WTC11 (cell line): Measurements from ENCODE around the gene H2AZ2. TPM values are rescaled to one million over a fixed set of nuclear protein-coding genes. Genes with fewer than 3 reads are reported as not detected.

ENCODE experiments used
- ATF3 ChIP-seq: sonication (generic); formaldehyde crosslinking; conservative IDR thresholded peaks from 2 replicates; pipeline ENCODE4 v1.8.1; 2022; ENCODE audit warnings: mild to moderate bottlenecking, missing genetic modification reagents
- CREB1 ChIP-seq: sonication (generic); formaldehyde crosslinking; IDR thresholded peaks from 2 replicates; pipeline ENCODE4 v1.8.0; 2023; ENCODE audit warnings: mild to moderate bottlenecking, missing genetic modification reagents
- ELF4 ChIP-seq: sonication (generic); formaldehyde crosslinking; IDR thresholded peaks from 2 replicates; pipeline ENCODE4 v1.8.1; 2022; ENCODE audit warnings: low read depth, mild to moderate bottlenecking, moderate library complexity, missing genetic modification reagents
- FOXJ3 ChIP-seq: sonication (generic); formaldehyde crosslinking; IDR thresholded peaks from 2 replicates; pipeline ENCODE4 v1.9.0; 2021; ENCODE audit warnings: missing genetic modification reagents, mild to moderate bottlenecking, borderline replicate concordance
- GABPB1 ChIP-seq: sonication (generic); formaldehyde crosslinking; IDR thresholded peaks from 2 replicates; pipeline ENCODE4 v1.8.1; 2023; ENCODE audit warnings: mild to moderate bottlenecking, missing genetic modification reagents
- GTF2I ChIP-seq: fragments of 250-450 bp; sonication (Bioruptor Pico); conservative IDR thresholded peaks from 2 replicates; pipeline ENCODE4 v1.4.0; 2021; ENCODE audit warnings: mild to moderate bottlenecking
- HMGA2 ChIP-seq: fragments of 250-450 bp; sonication (Bioruptor Pico); IDR thresholded peaks from 2 replicates; pipeline ENCODE4 v1.4.0; 2021; ENCODE audit warnings: mild to moderate bottlenecking, moderate library complexity
- HMGXB4 ChIP-seq: sonication (generic); formaldehyde crosslinking; IDR thresholded peaks from 2 replicates; pipeline ENCODE4 v1.8.1; 2023; ENCODE audit warnings: mild to moderate bottlenecking, moderate library complexity, missing genetic modification reagents
- JAZF1 ChIP-seq: fragments of 250-450 bp; sonication (Bioruptor Pico); IDR thresholded peaks from 2 replicates; pipeline ENCODE4 v1.9.0; 2021; ENCODE audit warnings: moderate library complexity, mild to moderate bottlenecking, inconsistent platforms
- MAX ChIP-seq: sonication (generic); formaldehyde crosslinking; IDR thresholded peaks from 2 replicates; pipeline ENCODE4 v1.8.0; 2022; ENCODE audit warnings: mild to moderate bottlenecking, missing genetic modification reagents
- MLX ChIP-seq: sonication (generic); formaldehyde crosslinking; IDR thresholded peaks from 2 replicates; pipeline ENCODE4 v1.8.1; 2023; ENCODE audit warnings: mild to moderate bottlenecking, missing genetic modification reagents, moderate library complexity
- MXD4 ChIP-seq: fragments of 250-450 bp; sonication (Bioruptor Pico); IDR thresholded peaks from 2 replicates; pipeline ENCODE4 v1.8.0; 2021; ENCODE audit warnings: mild to moderate bottlenecking, moderate library complexity, borderline replicate concordance
- MYBL2 ChIP-seq: sonication (generic); formaldehyde crosslinking; IDR thresholded peaks from 2 replicates; pipeline ENCODE4 v1.8.1; 2023; ENCODE audit warnings: mild to moderate bottlenecking, moderate library complexity, missing genetic modification reagents
- NFATC4 ChIP-seq: fragments of 250-450 bp; sonication (Bioruptor Pico); IDR thresholded peaks from 2 replicates; pipeline ENCODE4 v1.9.0; 2021; ENCODE audit warnings: mild to moderate bottlenecking
- NFE2L1 ChIP-seq: sonication (generic); formaldehyde crosslinking; IDR thresholded peaks from 2 replicates; pipeline ENCODE4 v1.8.1; 2023; ENCODE audit warnings: missing genetic modification reagents
- NR1H2 ChIP-seq: sonication (generic); formaldehyde crosslinking; IDR thresholded peaks from 2 replicates; pipeline ENCODE4 v1.9.0; 2021; ENCODE audit warnings: mild to moderate bottlenecking, moderate library complexity, missing genetic modification reagents
- RELA ChIP-seq: sonication (generic); formaldehyde crosslinking; IDR thresholded peaks from 2 replicates; pipeline ENCODE4 v1.8.1; 2022; ENCODE audit warnings: missing genetic modification reagents, mild to moderate bottlenecking, borderline replicate concordance
- SP1 ChIP-seq: sonication (generic); formaldehyde crosslinking; conservative IDR thresholded peaks from 2 replicates; pipeline ENCODE4 v1.8.1; 2022; ENCODE audit warnings: missing genetic modification reagents
- ZNF121 ChIP-seq: sonication (generic); formaldehyde crosslinking; IDR thresholded peaks from 2 replicates; pipeline ENCODE4 v1.8.0; 2023; ENCODE audit warnings: missing genetic modification reagents
- ZNF219 ChIP-seq: sonication (generic); formaldehyde crosslinking; IDR thresholded peaks from 2 replicates; pipeline ENCODE4 v1.8.0; 2023; ENCODE audit warnings: missing genetic modification reagents, mild to moderate bottlenecking, borderline replicate concordance
- ZNF281 ChIP-seq: sonication (generic); formaldehyde crosslinking; IDR thresholded peaks from 2 replicates; pipeline ENCODE4 v1.8.0; 2023; ENCODE audit warnings: mild to moderate bottlenecking, missing genetic modification reagents
- ZNF396 ChIP-seq: fragments of 250-450 bp; sonication (Bioruptor Pico); IDR thresholded peaks from 2 replicates; pipeline ENCODE4 v1.8.0; 2021; ENCODE audit warnings: mild to moderate bottlenecking, moderate library complexity, borderline replicate concordance
- ZNF425 ChIP-seq: fragments of 250-450 bp; sonication (Bioruptor Pico); conservative IDR thresholded peaks from 2 replicates; pipeline ENCODE4 v1.9.0; 2021; ENCODE audit warnings: mild to moderate bottlenecking
- total RNA-seq: library from RNA; stranded (reverse); gene quantifications from 3 replicates; pipeline ENCODE4 v1.2.3, GENCODE V29; 2021
- TF ChIP-seq, protein P1 (sequence below): fragments of 200-600 bp; IDR thresholded peaks from 2 replicates; pipeline ENCODE4 v1.8.0; 2022; ENCODE audit warnings: antibody characterized with exemption
- TF ChIP-seq, protein P2 (sequence below): sonication (generic); formaldehyde crosslinking; IDR thresholded peaks from 2 replicates; pipeline ENCODE4 v1.8.0; 2022; ENCODE audit warnings: mild to moderate bottlenecking, missing genetic modification reagents
- TF ChIP-seq, protein P3 (sequence below): sonication (generic); formaldehyde crosslinking; IDR thresholded peaks from 2 replicates; pipeline ENCODE4 v1.8.0; 2022; ENCODE audit warnings: mild to moderate bottlenecking, missing genetic modification reagents
- TF ChIP-seq, protein P4 (sequence below): sonication (generic); formaldehyde crosslinking; IDR thresholded peaks from 2 replicates; pipeline ENCODE4 v1.8.1; 2022; ENCODE audit warnings: mild to moderate bottlenecking, moderate library complexity, missing genetic modification reagents

H2AZ2 gene
- total RNA-seq, 1 experiment from 2014 or later, result 178 TPM

- TF ChIP-seq, protein P1, sequence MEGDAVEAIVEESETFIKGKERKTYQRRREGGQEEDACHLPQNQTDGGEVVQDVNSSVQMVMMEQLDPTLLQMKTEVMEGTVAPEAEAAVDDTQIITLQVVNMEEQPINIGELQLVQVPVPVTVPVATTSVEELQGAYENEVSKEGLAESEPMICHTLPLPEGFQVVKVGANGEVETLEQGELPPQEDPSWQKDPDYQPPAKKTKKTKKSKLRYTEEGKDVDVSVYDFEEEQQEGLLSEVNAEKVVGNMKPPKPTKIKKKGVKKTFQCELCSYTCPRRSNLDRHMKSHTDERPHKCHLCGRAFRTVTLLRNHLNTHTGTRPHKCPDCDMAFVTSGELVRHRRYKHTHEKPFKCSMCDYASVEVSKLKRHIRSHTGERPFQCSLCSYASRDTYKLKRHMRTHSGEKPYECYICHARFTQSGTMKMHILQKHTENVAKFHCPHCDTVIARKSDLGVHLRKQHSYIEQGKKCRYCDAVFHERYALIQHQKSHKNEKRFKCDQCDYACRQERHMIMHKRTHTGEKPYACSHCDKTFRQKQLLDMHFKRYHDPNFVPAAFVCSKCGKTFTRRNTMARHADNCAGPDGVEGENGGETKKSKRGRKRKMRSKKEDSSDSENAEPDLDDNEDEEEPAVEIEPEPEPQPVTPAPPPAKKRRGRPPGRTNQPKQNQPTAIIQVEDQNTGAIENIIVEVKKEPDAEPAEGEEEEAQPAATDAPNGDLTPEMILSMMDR, result no peak
- TF ChIP-seq ATF3 (no peak), ZNF281 (CRISPR knock-in tag) (no peak; the same call in 1 of the 2 replicates), HMGXB4 (CRISPR knock-in tag) (no peak; the same call in 1 of the 2 replicates), ZNF219 (CRISPR knock-in tag) (peak; percentile 52), MYBL2 (CRISPR knock-in tag) (peak; percentile 55; the same call in 1 of the 2 replicates), HMGA2 (CRISPR knock-in tag) (no peak), MXD4 (CRISPR knock-in tag) (no peak), ELF4 (CRISPR knock-in tag) (no peak), MAX (CRISPR knock-in tag) (peak; percentile 88), NFE2L1 (CRISPR knock-in tag) (0 out of 2 replicates have a peak, but pooled peaks have one; percentile 44), ZNF396 (no peak), GTF2I (CRISPR knock-in tag) (peak; percentile 99), MLX (CRISPR knock-in tag) (no peak), JAZF1 (CRISPR knock-in tag) (no peak), NFATC4 (CRISPR knock-in tag) (peak; percentile 45; the same call in 1 of the 2 replicates), SP1 (no peak; the same call in 1 of the 2 replicates), ZNF425 (CRISPR knock-in tag) (no peak), GABPB1 (CRISPR knock-in tag) (no peak; the same call in 1 of the 2 replicates), NR1H2 (no peak), FOXJ3 (no peak), CREB1 (CRISPR knock-in tag) (0 out of 2 replicates have a peak, but pooled peaks have one; percentile 8), RELA (no peak; the same call in 1 of the 2 replicates), ZNF121 (CRISPR knock-in tag) (peak; percentile 96)
- TF ChIP-seq, protein P2, sequence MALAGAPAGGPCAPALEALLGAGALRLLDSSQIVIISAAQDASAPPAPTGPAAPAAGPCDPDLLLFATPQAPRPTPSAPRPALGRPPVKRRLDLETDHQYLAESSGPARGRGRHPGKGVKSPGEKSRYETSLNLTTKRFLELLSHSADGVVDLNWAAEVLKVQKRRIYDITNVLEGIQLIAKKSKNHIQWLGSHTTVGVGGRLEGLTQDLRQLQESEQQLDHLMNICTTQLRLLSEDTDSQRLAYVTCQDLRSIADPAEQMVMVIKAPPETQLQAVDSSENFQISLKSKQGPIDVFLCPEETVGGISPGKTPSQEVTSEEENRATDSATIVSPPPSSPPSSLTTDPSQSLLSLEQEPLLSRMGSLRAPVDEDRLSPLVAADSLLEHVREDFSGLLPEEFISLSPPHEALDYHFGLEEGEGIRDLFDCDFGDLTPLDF (CRISPR knock-in tag), result no peak
- TF ChIP-seq, protein P3, sequence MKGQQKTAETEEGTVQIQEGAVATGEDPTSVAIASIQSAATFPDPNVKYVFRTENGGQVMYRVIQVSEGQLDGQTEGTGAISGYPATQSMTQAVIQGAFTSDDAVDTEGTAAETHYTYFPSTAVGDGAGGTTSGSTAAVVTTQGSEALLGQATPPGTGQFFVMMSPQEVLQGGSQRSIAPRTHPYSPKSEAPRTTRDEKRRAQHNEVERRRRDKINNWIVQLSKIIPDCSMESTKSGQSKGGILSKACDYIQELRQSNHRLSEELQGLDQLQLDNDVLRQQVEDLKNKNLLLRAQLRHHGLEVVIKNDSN (CRISPR knock-in tag), result peak; percentile 72; the same call in 1 of the 2 replicates
- TF ChIP-seq, protein P4, sequence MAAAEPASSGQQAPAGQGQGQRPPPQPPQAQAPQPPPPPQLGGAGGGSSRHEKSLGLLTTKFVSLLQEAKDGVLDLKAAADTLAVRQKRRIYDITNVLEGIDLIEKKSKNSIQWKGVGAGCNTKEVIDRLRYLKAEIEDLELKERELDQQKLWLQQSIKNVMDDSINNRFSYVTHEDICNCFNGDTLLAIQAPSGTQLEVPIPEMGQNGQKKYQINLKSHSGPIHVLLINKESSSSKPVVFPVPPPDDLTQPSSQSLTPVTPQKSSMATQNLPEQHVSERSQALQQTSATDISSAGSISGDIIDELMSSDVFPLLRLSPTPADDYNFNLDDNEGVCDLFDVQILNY (CRISPR knock-in tag), result no peak; the same call in 1 of the 2 replicates
Measured at GRCh38 chr7:44796034-44796503, 51.8 kb downstream of the H2AZ2 start (continued).
